OCI-LY7 (cell line): ENCODE data around the gene TMEM109. TPM values are rescaled to one million over a fixed set of nuclear protein-coding genes. Genes with fewer than 3 reads are reported as not detected.
A peak's percentile ranks its signal among the peaks of the same experiment; 100 is the strongest.

Experiments used
- BruUV-seq: library from RNA; stranded (reverse); fragments of 400-500 nt; replicated peaks from 2 replicates; lab custom pipeline; 2021; lab: Mats Ljungman, UMichigan
- CTCF ChIA-PET: fragments of 300-600 bp; sonication (Branson Sonifier 250); formaldehyde crosslinking; loops from one replicate; lab custom pipeline; 2022; ENCODE audit warnings: antibody characterized with exemption; ENCODE audit not compliant: unreplicated experiment; lab: Charles Lee
- POLR2A ChIA-PET: fragments of 300-600 bp; sonication (Branson Sonifier 250); formaldehyde crosslinking; loops from one replicate; lab custom pipeline; 2022; ENCODE audit warnings: antibody characterized with exemption; lab: Charles Lee
- DNase-seq: peaks from one replicate; pipeline ENCODE4 v3.0.0-alpha.2; 2015; ENCODE audit warnings: low spot score
- H2AFZ ChIP-seq: fragments of 200-600 bp; sonication (generic), shearing (Covaris generic); 2 replicates; pipeline ENCODE4 v1.6.1; 2014; ENCODE audit warnings: mild to moderate bottlenecking, antibody characterized with exemption, low read length, moderate library complexity
- H3K27ac ChIP-seq: fragments of 200-600 bp; sonication (generic); 2 replicates; pipeline ENCODE4 v1.5.1; 2014; ENCODE audit warnings: mixed run types, low read depth, mild to moderate bottlenecking, moderate library complexity, low read length, inconsistent platforms; ENCODE audit not compliant: poor library complexity, severe bottlenecking
- H3K36me3 ChIP-seq: fragments of 200-600 bp; sonication (generic); 2 replicates; pipeline ENCODE4 v1.6.1; 2014; ENCODE audit warnings: mild to moderate bottlenecking, antibody characterized with exemption, low read length, moderate library complexity, mixed read lengths; ENCODE audit not compliant: insufficient read depth
- H3K4me1 ChIP-seq: fragments of 200-600 bp; sonication (generic); 2 replicates; pipeline ENCODE4 v1.5.1; 2014; ENCODE audit warnings: mild to moderate bottlenecking, low read length; ENCODE audit not compliant: insufficient read depth, poor library complexity, severe bottlenecking
- H3K4me2 ChIP-seq: fragments of 200-600 bp; sonication (generic); 2 replicates; pipeline ENCODE4 v1.6.1; 2014; ENCODE audit warnings: mild to moderate bottlenecking, low read length
- H3K4me3 ChIP-seq: fragments of 200-600 bp; sonication (generic); 2 replicates; pipeline ENCODE4 v1.5.1; 2014; ENCODE audit warnings: mild to moderate bottlenecking, low read depth, low read length; ENCODE audit not compliant: poor library complexity, severe bottlenecking
- H3K79me2 ChIP-seq: fragments of 200-600 bp; sonication (generic); 2 replicates; pipeline ENCODE4 v1.6.1; 2016; ENCODE audit warnings: low read depth, mild to moderate bottlenecking, low read length, moderate library complexity, mixed read lengths; ENCODE audit not compliant: insufficient read depth
- H3K9me2 ChIP-seq: fragments of 200-600 bp; sonication (generic); 2 replicates; pipeline ENCODE4 v1.6.1; 2016; ENCODE audit warnings: mild to moderate bottlenecking, low read length, mixed read lengths; ENCODE audit not compliant: insufficient read depth
- H3K9me3 ChIP-seq: fragments of 200-600 bp; sonication (generic); 2 replicates; pipeline ENCODE4 v1.6.1; 2014; ENCODE audit warnings: mild to moderate bottlenecking, mixed run types, low read length, mixed read lengths
- H4K20me1 ChIP-seq: fragments of 200-600 bp; sonication (generic); 2 replicates; pipeline ENCODE4 v1.6.1; 2014; ENCODE audit warnings: mild to moderate bottlenecking, antibody characterized with exemption, low read length, moderate library complexity, mixed read lengths; ENCODE audit not compliant: insufficient read depth
- CTCF ChIP-seq: fragments of 200-600 bp; sonication (generic); conservative IDR thresholded peaks from 2 replicates; pipeline ENCODE4 v1.5.1; 2014; ENCODE audit warnings: mild to moderate bottlenecking, antibody characterized with exemption, low read length, moderate library complexity, mixed read lengths
- EZH2phosphoT487 ChIP-seq: fragments of 200-600 bp; sonication (generic); IDR thresholded peaks from 2 replicates; pipeline ENCODE4 v1.6.1; 2018; ENCODE audit warnings: low read depth, borderline replicate concordance, mild to moderate bottlenecking, mixed run types, antibody characterized with exemption, low read length, moderate library complexity, mixed read lengths
- intact Hi-C: fragments of 100-400 bp; cut with micrococcal nuclease; formaldehyde crosslinking; loops from one replicate; pipeline ENCODE4 v1.10.0; 2022; ENCODE audit not compliant: unreplicated experiment
- total RNA-seq, 2 experiments: library from RNA; depleted of rRNA in 1 of 2; stranded (reverse); fragments of >200 nt in 1 of 2; shearing (Covaris generic) in 1 of 2; gene quantifications; 2 replicates each; pipeline ENCODE4 v1.2.3, GENCODE V29; 2014 to 2022

The TMEM109 gene
- total RNA-seq, 2 experiments from 2014 or later = 57.0 to 67.8 TPM

GRCh38 chr11:60948250-60948649, 34.3 kb downstream of the TMEM109 start:
- Histone ChIP-seq H3K9me2 (no peaks in the 10 kb centered on the region), H3K4me3 (no peak overlapping the region), H3K27ac (no peak overlapping the region), H2AFZ (no peak overlapping the region), H3K79me2 (peaks cover 3% of the 10 kb centered on the region; the same call in 1 of the 2 replicates), H3K4me1 (peaks cover 36% of the 10 kb centered on the region), H4K20me1 (no peaks in the 10 kb centered on the region), H3K9me3 (no peaks in the 10 kb centered on the region), H3K36me3 (no peaks in the 10 kb centered on the region), H3K4me2 (no peak overlapping the region)
- TF ChIP-seq EZH2phosphoT487 (no peak), CTCF (no peak)
- POLR2A ChIA-PET = interaction anchor here (0.6 to 1.2 kb wide), 2 partner anchors 8 to 34 kb away, joined by 3 to 6 read pairs; partner anchors contain the start of gene TMEM109
- intact Hi-C loops = no loop called here
- CTCF ChIA-PET = no interaction called here
- no peak for DNase-seq
- no TSS peak for BruUV-seq

DNA sequence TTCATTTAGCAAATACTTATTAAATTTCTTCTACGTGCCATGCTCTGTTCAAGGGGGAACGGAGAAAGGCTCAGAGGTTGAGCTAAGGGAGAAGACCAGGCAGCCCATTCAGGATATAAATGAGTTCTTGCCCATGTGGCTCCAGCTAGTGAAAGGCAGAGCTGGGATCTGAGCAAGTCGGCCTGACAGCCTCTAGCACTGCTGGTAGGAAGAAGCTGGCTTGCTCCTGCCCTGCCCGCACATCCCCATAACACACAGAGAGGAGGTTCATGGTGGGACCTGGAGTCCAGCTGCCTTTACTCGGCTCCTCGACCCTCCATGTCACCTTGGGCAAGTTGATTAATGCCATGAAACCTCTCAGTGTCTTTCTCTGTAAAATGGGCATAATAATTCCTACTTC, 36.1 kb downstream of the TMEM109 start:
- Histone ChIP-seq H4K20me1 (no peaks in the 10 kb centered on the region), H3K4me3 (peak overlapping the region; percentile 64), H3K4me2 (peak overlapping the region; percentile 80), H3K27ac (no peak overlapping the region), H2AFZ (no peak overlapping the region), H3K9me2 (no peaks in the 10 kb centered on the region), H3K36me3 (no peaks in the 10 kb centered on the region), H3K79me2 (peaks cover 3% of the 10 kb centered on the region; the same call in 1 of the 2 replicates), H3K4me1 (peaks cover 36% of the 10 kb centered on the region), H3K9me3 (no peaks in the 10 kb centered on the region)
- DNase-seq = no peak
- no TSS peak for BruUV-seq
- intact Hi-C loops = loop anchor here (10.0 kb wide), 1 partner anchor 55 kb away; no protein-coding TSS in a partner anchor
- TF ChIP-seq EZH2phosphoT487 (no peak), CTCF (no peak)
- POLR2A ChIA-PET = interaction anchor here (0.6 to 2.0 kb wide), 11 partner anchors 10 to 406 kb away, joined by 3 to 10 read pairs (median 4); partner anchors contain the start of gene PRPF19
- CTCF ChIA-PET = interaction anchor here (1.1 to 1.3 kb wide), 2 partner anchors 10 to 50 kb away, joined by 3 to 5 read pairs; no protein-coding TSS in a partner anchor
